ENCODE data around the gene NAPSA.

GRCh38 chr19:50377051-50377461 lies 11.6 kb upstream of the NAPSA start:
- TF ChIP-seq CTCF (IDR thresholded peaks at IDR 0.05; ENCODE audit: control extremely low read depth in 1 of 3, insufficient read depth in 1 of 3, low read depth in 1 of 3, low read length in 3 of 3) (no peak), RFX5 (IDR thresholded peaks at IDR 0.05; ENCODE audit: borderline replicate concordance, low read depth, low read length) (no peak), TAF1 (IDR thresholded peaks at IDR 0.05; ENCODE audit: low read depth, low read length) (no peak), BACH1 (IDR thresholded peaks at IDR 0.05; ENCODE audit: low read length) (no peak), TCF12 (IDR thresholded peaks at IDR 0.05; ENCODE audit: low read depth, low read length) (no peak), EZH2 (IDR thresholded peaks at IDR 0.05; ENCODE audit: low read depth, low read length, severe bottlenecking) (no peak), SIX5 (IDR thresholded peaks at IDR 0.05; ENCODE audit: low read depth, low read length) (no peak), CHD2 (IDR thresholded peaks at IDR 0.05; ENCODE audit: low read length) (no peak), SIN3A (conservative IDR thresholded peaks at IDR 0.05 in 1 of 2, IDR thresholded peaks at IDR 0.05 in 1 of 2; ENCODE audit: low read depth in 1 of 2, low read length in 2 of 2) (no peak), TEAD4 (IDR thresholded peaks at IDR 0.05; ENCODE audit: low read depth, low read length) (no peak), POLR2A (IDR thresholded peaks at IDR 0.05; ENCODE audit: control extremely low read depth in 1 of 2, low read depth in 2 of 2, low read length in 2 of 2) (no peak)

All from H1 (cell line).